ENCODE data around the gene SDHAF4.

SDHAF4 gene

DNA sequence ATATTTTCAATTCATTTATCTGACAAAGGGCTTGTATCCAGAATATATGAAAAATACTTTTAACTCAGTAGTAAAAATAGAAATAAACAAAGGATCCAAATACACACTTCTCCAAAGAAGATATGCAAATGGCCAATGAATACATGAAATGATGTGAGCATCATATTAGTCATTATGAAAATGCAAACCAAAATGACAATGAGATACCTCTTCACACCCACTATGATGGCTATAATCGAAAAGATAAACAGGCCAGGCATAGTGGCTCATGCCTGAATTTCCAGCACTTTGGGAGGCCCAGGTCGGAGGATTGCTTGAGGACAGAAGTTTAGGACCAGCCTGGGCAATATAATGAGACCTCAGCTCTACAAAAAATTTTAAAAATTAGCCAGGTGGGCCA is 67.1 kb downstream of the SDHAF4 start:
- no peak for DNase-seq (ENCODE audit: low read depth in 2 of 2)
- H3K4me3 ChIP-seq (replicated peaks in 1 of 2; ENCODE audit: low read depth in 2 of 2, low read length in 2 of 2), result no peak overlapping the region
- no peak for TF ChIP-seq CTCF (IDR thresholded peaks at IDR 0.05; ENCODE audit: low read depth, low read length)

DNA sequence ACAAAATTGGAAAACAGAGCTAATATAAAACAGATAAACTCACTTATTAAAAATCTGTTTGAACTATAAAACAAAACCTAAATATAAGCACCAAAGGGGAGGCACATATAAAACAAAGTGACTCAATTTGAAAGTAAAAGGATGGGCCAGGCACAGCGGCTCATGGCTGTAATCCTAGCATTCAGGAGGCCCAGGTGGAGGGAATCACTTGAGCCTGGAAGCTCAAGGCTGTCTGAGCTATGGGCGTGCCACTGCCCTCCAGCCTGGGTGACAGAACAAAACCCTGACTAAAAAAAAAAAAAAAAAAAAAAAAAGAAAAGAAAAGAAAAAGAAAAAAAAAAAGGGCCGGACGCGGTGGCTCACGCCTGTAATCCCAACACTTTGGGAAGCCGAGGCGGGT is 69.9 kb downstream of the SDHAF4 start:
- no peak for TF ChIP-seq CTCF (IDR thresholded peaks at IDR 0.05; ENCODE audit: low read depth, low read length)
- no peak overlapping the region for H3K4me3 ChIP-seq (replicated peaks in 1 of 2; ENCODE audit: low read depth in 2 of 2, low read length in 2 of 2)
- no peak for DNase-seq (ENCODE audit: low read depth in 2 of 2)

DNA sequence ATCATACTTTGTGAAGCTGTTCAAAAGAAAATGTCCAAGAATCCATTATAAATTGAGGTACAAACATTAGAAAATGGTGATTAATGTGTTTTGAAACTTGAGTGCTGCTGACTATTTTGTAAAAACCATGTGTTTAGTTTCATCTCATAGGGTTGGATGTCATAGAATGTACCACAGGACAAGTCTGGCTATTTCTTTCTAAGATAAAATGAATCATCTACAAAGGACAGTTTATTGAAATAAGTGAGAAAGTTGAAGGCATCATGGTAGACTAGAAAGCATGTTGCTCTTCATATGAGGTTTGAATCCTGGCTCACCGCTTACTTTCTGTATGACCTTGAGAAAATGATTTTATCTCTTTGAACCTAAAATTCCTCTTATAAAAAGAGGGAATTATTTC is 71.7 kb downstream of the SDHAF4 start:
- no peak for DNase-seq (ENCODE audit: low read depth in 2 of 2)
- no peak for TF ChIP-seq CTCF (IDR thresholded peaks at IDR 0.05; ENCODE audit: low read depth, low read length)
- no peak overlapping the region for H3K4me3 ChIP-seq (replicated peaks in 1 of 2; ENCODE audit: low read depth in 2 of 2, low read length in 2 of 2)

Measured in cardiac fibroblast (primary cell).